ENCODE results near the gene SORL1.
"Not testable (repeated sequence)": the region's sequence is repeated elsewhere in the genome, so short reads cannot be mapped to it uniquely, and the experiment has no call there.

The SORL1 gene

DNA sequence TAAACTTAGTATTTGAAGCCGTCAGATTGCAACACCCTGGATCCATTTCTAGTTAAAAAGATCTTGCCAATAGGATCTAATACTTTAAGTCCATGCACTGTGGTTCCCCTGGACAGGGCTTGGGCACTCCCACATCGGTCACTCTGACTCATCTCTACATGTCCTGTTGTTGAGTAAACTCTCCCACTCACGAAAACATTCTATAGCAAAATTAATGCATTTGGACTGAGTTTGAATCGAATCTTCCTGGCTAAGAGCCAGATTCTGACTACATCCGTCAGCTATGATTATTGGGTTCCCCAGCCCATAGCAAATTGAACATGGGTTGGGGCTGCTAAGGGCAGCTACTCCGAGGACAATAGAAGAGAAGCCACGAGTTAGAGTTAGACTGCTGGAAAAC, 182.8 kb downstream of the SORL1 start:
- peaks cover 48% of the 10 kb centered on the region; the same call in 1 of the 2 replicates for H3K36me3 ChIP-seq (ENCODE audit: insufficient read depth, low read length)
- H3K4me2 ChIP-seq (ENCODE audit: low read depth, low read length, poor library complexity, severe bottlenecking): no peak overlapping the region
- no peaks in the 10 kb centered on the region for H3K79me2 ChIP-seq (ENCODE audit: insufficient read depth, low read length)
- no peak overlapping the region for H2AFZ ChIP-seq (ENCODE audit: low read length)
- no peaks in the 10 kb centered on the region for H4K20me1 ChIP-seq (ENCODE audit: insufficient read depth, low read length, poor library complexity, severe bottlenecking)
- no peaks in the 10 kb centered on the region for H3K27me3 ChIP-seq (ENCODE audit: insufficient read depth, low read length, poor library complexity, severe bottlenecking)
- H3K9me2 ChIP-seq (replicated peaks; ENCODE audit: low read depth, low read length): no peaks in the 10 kb centered on the region
- no peaks in the 10 kb centered on the region for H3K9me3 ChIP-seq (ENCODE audit: insufficient read depth, low read depth, low read length)
- H3K4me1 ChIP-seq (ENCODE audit: insufficient read depth, low read length, poor library complexity, severe bottlenecking): no peaks in the 10 kb centered on the region
- H3K4me3 ChIP-seq (ENCODE audit: low read length, poor library complexity, severe bottlenecking): no peak overlapping the region
- no peak overlapping the region for H3K9ac ChIP-seq (ENCODE audit: low read depth, low read length, poor library complexity, severe bottlenecking)
- TF ChIP-seq EZH2phosphoT487 (IDR thresholded peaks at IDR 0.05; ENCODE audit: borderline replicate concordance): no peak
- TF ChIP-seq CTCF (conservative IDR thresholded peaks at IDR 0.05; ENCODE audit: low read length): no peak
- no peaks in the 10 kb centered on the region for H3F3A ChIP-seq (ENCODE audit: low read depth)

DNA sequence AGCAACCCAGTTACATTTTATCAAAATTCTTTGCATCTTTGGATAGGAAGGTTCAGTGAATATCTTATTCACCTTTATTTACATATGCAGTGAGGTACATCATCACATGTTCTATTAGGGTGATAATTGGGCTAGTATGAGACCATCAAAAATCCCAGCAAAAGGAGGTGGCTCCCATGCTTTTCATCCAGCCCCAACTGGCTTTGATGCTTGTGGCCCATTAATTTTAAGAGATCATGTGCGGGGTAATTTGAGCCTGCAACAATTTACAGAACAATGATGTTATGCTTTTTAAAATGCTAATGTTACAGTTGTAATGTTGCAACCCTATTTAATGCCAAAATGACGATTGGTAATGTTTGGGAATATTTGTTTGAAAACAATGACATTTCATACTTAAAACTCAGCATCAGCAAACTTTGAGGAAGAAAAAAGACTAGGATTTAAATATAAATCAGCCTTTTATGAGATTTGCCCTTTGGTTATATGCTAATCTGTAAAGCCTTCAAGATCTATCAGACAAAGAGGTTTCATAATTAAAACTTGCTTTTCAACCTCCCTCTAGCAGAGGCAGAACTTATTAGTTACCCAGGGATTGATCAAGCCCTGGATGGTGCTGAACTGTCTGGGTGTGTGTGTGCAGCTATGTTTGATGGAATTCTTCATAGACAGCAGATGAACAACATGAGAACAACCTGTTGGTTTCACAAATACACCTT, 184.1 kb downstream of the SORL1 start:
- Histone ChIP-seq H3K9me2 (replicated peaks; ENCODE audit: low read depth, low read length) (no peaks in the 10 kb centered on the region), H3F3A (ENCODE audit: low read depth) (no peaks in the 10 kb centered on the region), H3K27me3 (ENCODE audit: insufficient read depth, low read length, poor library complexity, severe bottlenecking) (no peaks in the 10 kb centered on the region), H2AFZ (ENCODE audit: low read length) (no peak overlapping the region), H3K36me3 (ENCODE audit: insufficient read depth, low read length) (peaks cover 36% of the 10 kb centered on the region; the same call in 1 of the 2 replicates), H3K79me2 (ENCODE audit: insufficient read depth, low read length) (no peaks in the 10 kb centered on the region), H4K20me1 (ENCODE audit: insufficient read depth, low read length, poor library complexity, severe bottlenecking) (no peaks in the 10 kb centered on the region), H3K4me2 (ENCODE audit: low read depth, low read length, poor library complexity, severe bottlenecking) (no peak overlapping the region), H3K9ac (ENCODE audit: low read depth, low read length, poor library complexity, severe bottlenecking) (no peak overlapping the region), H3K4me1 (ENCODE audit: insufficient read depth, low read length, poor library complexity, severe bottlenecking) (no peaks in the 10 kb centered on the region), H3K9me3 (ENCODE audit: insufficient read depth, low read depth, low read length) (no peaks in the 10 kb centered on the region), H3K4me3 (ENCODE audit: low read length, poor library complexity, severe bottlenecking) (no peak overlapping the region)
- TF ChIP-seq EZH2phosphoT487 (IDR thresholded peaks at IDR 0.05; ENCODE audit: borderline replicate concordance) (no peak), CTCF (conservative IDR thresholded peaks at IDR 0.05; ENCODE audit: low read length) (no peak)

DNA sequence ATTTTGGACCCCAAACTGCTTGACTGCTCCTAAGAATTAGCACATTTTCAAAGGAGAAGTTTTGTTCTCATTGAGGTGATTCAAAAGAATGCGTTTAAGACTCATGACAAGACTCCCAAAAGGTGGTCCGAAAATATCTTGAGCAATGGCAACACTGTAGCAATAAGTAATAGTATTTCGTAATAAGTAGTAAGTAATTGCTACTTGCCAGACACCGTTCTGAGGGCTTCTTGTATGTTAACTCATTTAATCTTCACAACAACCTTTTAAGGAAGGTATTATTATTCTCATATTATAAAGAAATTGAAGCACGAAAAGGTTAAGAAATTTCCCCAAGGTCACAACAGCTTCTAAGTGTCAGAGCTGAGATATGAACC, 184.7 kb downstream of the SORL1 start:
- Histone ChIP-seq H3K9ac (ENCODE audit: low read depth, low read length, poor library complexity, severe bottlenecking) (no peak overlapping the region), H3K79me2 (ENCODE audit: insufficient read depth, low read length) (no peaks in the 10 kb centered on the region), H3K9me3 (ENCODE audit: insufficient read depth, low read depth, low read length) (no peaks in the 10 kb centered on the region), H3K9me2 (replicated peaks; ENCODE audit: low read depth, low read length) (no peaks in the 10 kb centered on the region), H3F3A (ENCODE audit: low read depth) (no peaks in the 10 kb centered on the region), H4K20me1 (ENCODE audit: insufficient read depth, low read length, poor library complexity, severe bottlenecking) (no peaks in the 10 kb centered on the region), H3K4me1 (ENCODE audit: insufficient read depth, low read length, poor library complexity, severe bottlenecking) (no peaks in the 10 kb centered on the region), H3K4me3 (ENCODE audit: low read length, poor library complexity, severe bottlenecking) (no peak overlapping the region), H3K36me3 (ENCODE audit: insufficient read depth, low read length) (peaks cover 30% of the 10 kb centered on the region; the same call in 1 of the 2 replicates), H2AFZ (ENCODE audit: low read length) (no peak overlapping the region), H3K27me3 (ENCODE audit: insufficient read depth, low read length, poor library complexity, severe bottlenecking) (no peaks in the 10 kb centered on the region), H3K4me2 (ENCODE audit: low read depth, low read length, poor library complexity, severe bottlenecking) (no peak overlapping the region)
- TF ChIP-seq CTCF (conservative IDR thresholded peaks at IDR 0.05; ENCODE audit: low read length) (no peak), EZH2phosphoT487 (IDR thresholded peaks at IDR 0.05; ENCODE audit: borderline replicate concordance) (no peak)

- H3K4me1 ChIP-seq (ENCODE audit: insufficient read depth, low read length, poor library complexity, severe bottlenecking); H3K27me3 ChIP-seq (ENCODE audit: insufficient read depth, low read length, poor library complexity, severe bottlenecking); H3K9ac ChIP-seq (ENCODE audit: low read depth, low read length, poor library complexity, severe bottlenecking); H3K4me3 ChIP-seq (ENCODE audit: low read length, poor library complexity, severe bottlenecking); H2AFZ ChIP-seq (ENCODE audit: low read length); H3K4me2 ChIP-seq (ENCODE audit: low read depth, low read length, poor library complexity, severe bottlenecking); H3K79me2 ChIP-seq (ENCODE audit: insufficient read depth, low read length); H4K20me1 ChIP-seq (ENCODE audit: insufficient read depth, low read length, poor library complexity, severe bottlenecking); H3K9me2 ChIP-seq (replicated peaks; ENCODE audit: low read depth, low read length); H3F3A ChIP-seq (ENCODE audit: low read depth); H3K9me3 ChIP-seq (ENCODE audit: insufficient read depth, low read depth, low read length): not testable (repeated sequence)
- peaks cover 22% of the 10 kb centered on the region; the same call in 1 of the 2 replicates for H3K36me3 ChIP-seq (ENCODE audit: insufficient read depth, low read length)
Measured at GRCh38 chr11:121637587-121637986, 185.5 kb downstream of the SORL1 start.

Data from Loucy (cell line).